GM18867 (cell line): ENCODE results near the gene PDE4B.

Experiments
- ATAC-seq: cut with Tn5 transposase; IDR thresholded peaks from one replicate; pipeline ENCODE4 v1.9.1; 2021; ENCODE audit warnings: mild to moderate bottlenecking, moderate library complexity; ENCODE audit not compliant: unreplicated experiment

Gene PDE4B

GRCh38 chr1:66325594-66326380 lies 533.1 kb downstream of the PDE4B start:
- no peak for ATAC-seq

- ATAC-seq: no peak
These were observed 534.2 kb downstream of the PDE4B start for GRCh38 chr1:66326867-66327266.

GRCh38 chr1:66327588-66327987 lies 534.9 kb downstream of the PDE4B start:
- ATAC-seq: no peak

- no peak for ATAC-seq
These were observed 536.2 kb downstream of the PDE4B start for GRCh38 chr1:66328896-66329295.

DNA sequence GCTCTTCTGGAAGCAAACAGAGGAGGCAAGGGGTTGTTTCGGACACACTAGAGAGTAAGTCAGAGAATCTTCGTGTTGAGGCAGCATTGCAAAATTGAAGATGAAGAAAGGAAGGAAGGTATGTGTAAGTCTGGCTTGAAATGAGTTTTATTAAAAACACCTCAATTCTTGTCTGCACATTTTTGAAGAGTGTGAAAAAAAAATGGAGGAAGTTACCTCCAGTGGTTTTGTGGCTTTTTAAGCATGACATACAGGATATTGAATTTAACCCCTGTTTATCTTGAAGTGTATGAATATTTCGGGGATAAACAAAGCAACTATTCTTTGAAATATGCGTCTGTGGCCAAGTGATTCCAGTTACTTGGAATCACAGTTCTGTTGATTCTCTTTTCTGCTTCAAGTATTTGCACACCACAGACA lies 538.0 kb downstream of the PDE4B start:
- no peak for ATAC-seq

GRCh38 chr1:66331658-66332547 lies 539.2 kb downstream of the PDE4B start:
- ATAC-seq: peak; percentile 25

DNA sequence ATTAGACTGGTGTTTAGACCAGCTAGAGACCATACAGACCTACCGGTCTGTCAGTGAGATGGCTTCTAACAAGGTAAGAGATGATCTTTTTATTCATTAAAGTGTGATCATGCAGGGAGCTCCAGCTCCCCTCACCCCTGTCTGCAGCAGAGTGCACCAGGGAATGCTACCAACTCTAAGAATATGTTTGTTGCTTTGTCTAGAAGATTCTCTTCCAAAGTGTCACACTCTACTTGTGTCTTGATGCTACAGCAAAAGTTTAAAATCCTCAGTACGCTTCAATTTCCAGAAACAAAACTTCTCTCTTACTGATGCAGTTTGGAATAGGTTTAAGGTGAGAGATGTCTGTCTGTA lies 539.8 kb downstream of the PDE4B start:
- no peak for ATAC-seq

- ATAC-seq: no peak
These were observed 540.9 kb downstream of the PDE4B start for GRCh38 chr1:66333466-66334199.

DNA sequence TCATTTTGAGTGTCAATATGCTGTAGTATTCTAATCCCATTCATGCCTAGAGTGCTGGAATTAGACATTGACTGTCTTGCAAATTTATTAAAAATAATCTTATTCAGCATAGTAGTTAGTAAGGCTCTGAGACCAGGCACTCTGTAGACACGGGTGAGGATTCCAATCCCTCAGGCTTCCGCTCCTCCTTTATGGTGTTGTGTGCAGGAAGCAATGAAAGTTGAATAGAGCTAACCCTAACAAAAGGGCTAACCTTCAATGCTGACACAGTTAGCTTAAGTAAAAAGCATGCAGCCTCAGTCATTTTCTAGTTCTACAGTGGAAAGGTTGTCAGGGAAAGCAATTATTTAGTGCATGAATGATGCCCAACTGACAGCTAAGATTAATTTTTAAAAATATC lies 541.6 kb downstream of the PDE4B start:
- no peak for ATAC-seq

DNA sequence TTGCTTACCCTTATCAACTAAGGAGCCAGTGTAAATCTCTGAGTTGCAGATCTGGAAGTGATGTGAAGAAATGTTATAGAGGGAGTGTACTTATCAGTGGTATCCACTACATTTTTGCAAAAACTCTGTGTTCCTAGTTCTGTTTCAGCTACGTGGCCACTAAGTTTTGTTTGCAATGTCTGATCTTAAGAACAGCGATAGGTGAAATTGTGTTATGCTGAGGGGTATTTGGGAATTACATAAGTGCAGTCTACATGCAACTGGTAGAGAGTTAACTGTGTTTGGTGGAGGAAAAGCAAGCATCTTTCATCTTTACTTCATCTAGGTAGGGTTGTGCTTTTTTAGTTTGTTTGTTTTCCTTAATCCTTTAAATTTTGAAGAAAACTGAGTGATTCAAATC lies 542.4 kb downstream of the PDE4B start:
- no peak for ATAC-seq

DNA sequence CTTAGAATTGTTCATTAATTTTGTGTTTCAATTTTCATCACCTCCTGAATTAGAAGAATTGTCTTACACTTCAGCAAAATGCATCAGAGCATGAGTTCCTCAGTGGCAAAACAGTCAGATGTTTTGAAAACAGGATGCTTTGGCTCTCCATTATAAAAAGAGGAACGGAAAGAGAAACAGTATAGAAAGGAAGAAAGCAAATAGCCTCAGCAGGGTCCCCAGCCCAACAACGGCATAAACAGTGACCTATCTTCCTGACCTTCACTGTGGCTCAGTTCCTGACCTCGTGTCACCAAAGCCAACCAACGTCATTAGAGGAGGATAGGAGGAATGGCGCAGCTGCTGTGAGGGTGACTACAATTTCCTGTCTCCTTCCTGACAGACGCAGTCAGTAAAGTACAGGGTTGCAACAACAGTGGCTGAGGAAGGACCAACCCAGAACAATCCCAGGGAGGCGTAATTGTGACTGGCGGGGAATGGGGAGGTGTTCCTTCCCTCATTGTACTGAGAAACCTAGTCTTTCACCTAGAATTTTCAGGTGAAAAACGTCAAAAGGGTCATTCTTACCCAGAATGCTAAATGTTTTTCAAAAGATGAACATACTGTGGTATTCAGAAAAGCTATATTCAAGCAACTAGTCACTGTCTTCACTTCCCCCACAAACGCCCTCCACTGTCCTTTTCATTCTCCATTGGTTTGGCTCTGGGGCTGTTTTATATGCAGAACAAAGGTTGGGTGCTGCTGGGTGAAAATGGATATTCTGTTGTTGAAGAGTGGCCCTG lies 543.4 kb downstream of the PDE4B start:
- peak; percentile 76 for ATAC-seq

DNA sequence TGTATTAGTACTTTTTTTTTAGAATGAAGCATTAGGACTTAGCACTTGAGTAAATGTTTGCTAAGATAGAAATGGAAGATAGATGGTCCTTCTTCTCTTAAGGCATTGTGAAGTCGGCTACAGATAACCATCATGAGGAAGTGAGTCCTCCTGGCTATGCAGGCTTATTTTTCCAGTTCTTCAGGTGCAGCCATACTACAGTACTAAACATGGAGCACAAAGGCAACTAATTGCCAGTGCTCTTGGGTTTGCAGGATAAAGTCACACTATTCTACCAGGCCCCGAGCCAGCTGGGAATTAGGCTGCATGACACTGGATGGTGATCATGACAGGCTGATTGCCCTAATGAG lies 543.9 kb downstream of the PDE4B start:
- no peak for ATAC-seq

GRCh38 chr1:66337249-66337648 lies 544.6 kb downstream of the PDE4B start:
- no peak for ATAC-seq

DNA sequence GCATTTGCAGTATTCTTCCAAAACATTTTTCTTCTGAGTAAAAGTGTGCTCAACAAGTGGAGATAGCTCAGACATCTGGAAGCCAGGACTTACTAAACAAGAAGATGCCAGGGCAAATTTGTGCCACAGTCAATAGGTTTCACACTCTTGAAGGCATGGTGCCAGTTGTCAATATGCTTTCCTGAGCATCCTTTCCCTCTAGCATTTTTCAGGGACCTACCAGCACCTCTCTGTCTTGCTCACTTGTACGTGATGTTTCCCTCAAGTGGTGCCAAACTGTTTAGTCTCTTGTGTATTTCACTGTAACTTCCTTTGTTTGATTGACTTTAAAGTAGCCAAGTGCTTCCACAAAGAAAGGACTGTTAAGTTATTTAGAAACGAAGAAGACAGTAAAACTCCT lies 547.2 kb downstream of the PDE4B start:
- no peak for ATAC-seq

DNA sequence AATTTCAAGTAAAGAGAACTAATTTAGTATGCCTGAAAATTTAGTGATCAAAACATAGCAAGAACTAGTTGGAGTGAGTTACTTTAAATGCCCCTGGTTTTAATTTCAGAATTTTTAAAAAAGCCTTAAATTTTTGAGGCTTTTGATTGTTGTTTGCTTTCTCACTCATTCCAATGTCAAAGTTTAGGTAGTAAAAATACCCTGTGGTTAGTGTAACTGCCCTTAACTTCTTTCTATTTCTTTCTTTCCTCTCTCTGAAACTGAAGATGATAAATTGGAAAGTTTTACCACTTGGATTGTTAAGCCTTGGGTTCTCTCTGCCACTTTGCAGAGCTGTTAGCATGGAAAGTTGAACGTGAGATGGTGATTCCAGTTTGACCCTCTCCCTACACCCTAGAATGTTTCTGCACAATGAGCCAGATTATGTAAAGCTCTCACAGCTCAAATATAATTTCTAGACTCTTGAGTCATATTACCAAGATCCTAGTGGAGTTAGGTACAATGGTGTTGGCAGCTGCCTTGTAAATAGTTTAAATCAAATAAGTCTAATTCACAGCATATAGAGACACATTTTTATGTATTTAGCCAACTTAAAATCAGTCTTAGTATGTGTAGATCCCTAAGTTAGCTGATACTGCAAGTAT lies 548.9 kb downstream of the PDE4B start:
- no peak for ATAC-seq

GRCh38 chr1:66342707-66343106 lies 550.0 kb downstream of the PDE4B start:
- peak; percentile 63 for ATAC-seq

DNA sequence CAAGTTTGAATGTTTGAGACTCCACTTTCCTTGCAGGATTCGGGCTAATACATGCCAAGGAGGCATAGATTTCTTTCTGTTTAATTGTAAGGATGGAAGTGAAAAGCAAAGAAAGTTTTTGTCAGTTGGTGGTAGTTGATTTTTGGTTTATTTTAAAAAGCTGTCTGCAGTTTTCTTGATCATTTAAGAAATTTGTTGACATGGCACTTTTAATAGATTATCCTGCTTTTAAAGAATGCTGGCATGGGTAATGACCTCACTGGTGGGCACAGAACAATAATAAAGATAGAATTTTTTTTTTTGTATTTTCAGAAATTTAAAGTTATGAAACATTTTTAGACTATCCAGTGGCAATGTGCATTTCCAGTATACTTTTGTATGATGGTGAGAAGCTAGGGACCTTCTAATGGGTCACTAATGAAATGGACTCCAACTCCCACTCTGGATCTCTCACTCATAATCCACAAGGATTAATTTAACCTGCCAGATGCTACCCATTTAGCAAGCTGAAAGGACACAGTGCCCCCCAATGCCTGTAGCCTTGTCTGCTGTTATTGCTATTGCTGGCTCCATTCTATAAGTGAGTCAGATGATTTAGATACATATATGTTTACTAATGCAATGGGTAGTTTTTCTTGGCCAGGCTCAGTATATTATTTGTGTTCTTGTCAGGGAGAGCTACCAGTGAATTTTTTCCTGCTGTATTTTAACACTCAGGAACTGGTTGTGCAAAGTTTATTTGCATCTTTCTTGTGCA lies 551.1 kb downstream of the PDE4B start:
- no peak for ATAC-seq

DNA sequence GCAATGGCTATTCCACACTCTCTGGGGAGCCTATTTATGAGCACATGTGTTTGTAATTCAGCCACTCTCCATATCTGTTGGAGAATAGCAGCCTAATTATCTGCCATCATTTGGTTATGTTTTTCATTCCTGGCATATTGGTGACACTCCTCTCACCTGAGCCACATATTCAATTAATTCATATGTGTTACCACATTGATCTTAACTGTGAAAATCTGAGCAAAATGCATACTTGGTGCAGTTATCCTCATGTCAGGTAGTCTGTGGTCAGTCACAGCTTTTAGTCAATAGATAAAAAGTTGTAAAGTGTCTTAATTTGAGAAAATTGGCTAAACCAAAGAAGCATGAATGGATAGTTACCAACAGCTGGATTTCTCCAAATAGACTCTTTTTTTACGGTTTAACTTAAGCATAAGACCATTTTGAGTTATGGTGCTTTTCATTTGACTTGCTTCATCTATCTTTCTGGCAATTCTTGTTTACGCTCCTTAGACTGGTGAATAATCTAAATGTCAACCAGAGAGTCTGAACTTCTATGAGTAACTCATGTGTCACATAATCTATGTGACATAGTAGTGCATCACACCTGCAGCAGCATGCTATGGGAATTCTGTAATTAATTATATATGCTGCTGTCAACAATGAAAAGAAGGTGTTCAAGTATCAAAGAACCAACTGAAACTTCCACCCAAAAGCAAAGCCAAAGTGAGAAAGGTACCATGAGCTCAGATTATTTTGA lies 553.5 kb downstream of the PDE4B start:
- ATAC-seq: no peak

GRCh38 chr1:66346873-66347272 lies 554.2 kb downstream of the PDE4B start:
- ATAC-seq: no peak
